Ishikawa (cell line): ENCODE measurements around the gene NACC2.

Experiments
- CEBPB ChIP-seq: IDR thresholded peaks from 2 replicates; pipeline ENCODE4 v1.6.1; 2012
- CREB1 ChIP-seq: IDR thresholded peaks from 2 replicates; pipeline ENCODE4 v1.6.1; 2012; ENCODE audit warnings: low read depth
- EGR1 ChIP-seq: IDR thresholded peaks from 2 replicates; pipeline ENCODE4 v1.6.1; 2012
- FOXM1 ChIP-seq: IDR thresholded peaks from 2 replicates; pipeline ENCODE4 v1.6.1; 2012; ENCODE audit warnings: low read depth, borderline replicate concordance
- MAX ChIP-seq: IDR thresholded peaks from 2 replicates; pipeline ENCODE4 v1.6.1; 2012
- NFIC ChIP-seq: IDR thresholded peaks from 2 replicates; pipeline ENCODE4 v1.6.1; 2012
- RAD21 ChIP-seq: IDR thresholded peaks from 2 replicates; pipeline ENCODE4 v1.6.1; 2012; ENCODE audit warnings: low read depth
- REST ChIP-seq: IDR thresholded peaks from 2 replicates; pipeline ENCODE4 v1.6.1; 2012; ENCODE audit warnings: low read depth, mild to moderate bottlenecking
- TCF12 ChIP-seq: IDR thresholded peaks from 2 replicates; pipeline ENCODE4 v1.6.1; 2012; ENCODE audit warnings: low read depth
- TEAD4 ChIP-seq: IDR thresholded peaks from 2 replicates; pipeline ENCODE4 v1.6.1; 2012
- USF1 ChIP-seq: IDR thresholded peaks from 2 replicates; pipeline ENCODE4 v1.6.1; 2012
- ZBTB7A ChIP-seq: IDR thresholded peaks from 2 replicates; pipeline ENCODE4 v1.6.1; 2012; ENCODE audit warnings: low read depth

NACC2 gene

GRCh38 chr9:136055715-136056545 lies 39.2 kb downstream of the NACC2 start:
- no peak for TF ChIP-seq CREB1
- no peak for TF ChIP-seq TCF12

DNA sequence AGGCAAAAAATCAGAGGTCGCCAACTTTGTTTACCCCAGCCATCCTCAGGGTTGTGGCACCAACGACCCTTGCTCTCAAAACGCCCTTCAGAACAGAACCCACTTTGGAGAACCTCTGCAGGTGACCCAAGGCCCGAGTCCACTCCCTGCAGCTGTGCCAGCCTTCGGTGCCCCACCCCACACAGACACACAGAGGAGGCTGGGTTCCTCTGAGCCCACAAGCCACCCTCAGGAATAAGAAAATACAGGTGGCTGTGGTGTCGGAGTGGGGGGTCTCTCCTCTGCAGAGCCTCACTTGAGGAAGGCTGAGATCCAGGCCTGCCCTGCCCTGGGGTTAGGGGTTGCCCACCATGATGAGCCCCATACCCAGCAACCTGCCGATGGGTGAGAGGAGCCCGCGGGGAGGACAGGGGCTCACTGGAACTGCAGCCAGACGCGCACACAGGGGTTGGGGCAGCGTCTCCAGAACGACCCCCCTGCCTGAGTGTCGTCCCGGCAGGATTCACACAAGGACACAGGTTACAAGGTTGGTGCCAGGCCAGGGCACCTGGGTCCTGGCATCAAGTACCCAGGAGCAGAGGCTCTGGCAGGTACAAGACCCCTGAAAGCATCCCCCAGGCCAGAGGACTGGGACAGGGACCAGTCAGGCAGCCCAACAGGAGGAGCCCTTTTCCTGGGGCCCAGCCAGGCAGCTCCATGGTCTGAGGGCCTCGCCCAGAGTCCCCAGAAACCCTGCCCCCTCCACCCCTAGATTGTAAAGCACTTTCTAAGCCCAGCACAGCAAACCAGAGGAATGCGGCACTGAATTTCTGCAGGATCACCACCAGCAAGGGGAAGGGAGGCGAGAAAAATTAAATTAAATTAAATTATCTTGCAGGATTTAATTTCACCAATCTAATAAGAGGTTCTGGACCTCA lies 40.0 kb downstream of the NACC2 start:
- no peak for TF ChIP-seq TEAD4

GRCh38 chr9:136054146-136054545 lies 40.9 kb downstream of the NACC2 start:
- TF ChIP-seq REST (no peak), CEBPB (no peak), NFIC (no peak), TEAD4 (no peak), USF1 (no peak)

DNA sequence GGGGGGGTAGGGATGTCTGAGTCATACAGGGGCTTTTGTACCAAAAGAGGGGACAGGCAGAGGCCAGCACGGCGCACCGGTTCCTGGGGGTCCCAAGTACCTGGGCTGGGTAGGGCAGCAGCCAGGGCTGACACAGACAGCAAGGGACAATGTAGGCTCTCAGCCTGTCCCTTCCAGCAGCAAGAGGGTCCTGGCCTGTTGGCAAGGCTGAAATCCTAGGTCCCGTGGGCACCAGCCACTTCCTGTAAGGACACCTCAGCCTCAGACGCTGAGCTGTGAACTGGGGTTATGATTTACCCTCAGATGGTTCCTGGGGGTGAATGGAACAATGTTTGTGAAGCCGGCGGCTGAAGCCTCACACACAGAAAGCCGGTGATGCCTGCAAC lies 41.3 kb downstream of the NACC2 start:
- TF ChIP-seq ZBTB7A (no peak; the same call in 1 of the 2 replicates), USF1 (no peak), EGR1 (no peak), FOXM1 (no peak), MAX (no peak), TCF12 (no peak), CEBPB (no peak), NFIC (no peak)

DNA sequence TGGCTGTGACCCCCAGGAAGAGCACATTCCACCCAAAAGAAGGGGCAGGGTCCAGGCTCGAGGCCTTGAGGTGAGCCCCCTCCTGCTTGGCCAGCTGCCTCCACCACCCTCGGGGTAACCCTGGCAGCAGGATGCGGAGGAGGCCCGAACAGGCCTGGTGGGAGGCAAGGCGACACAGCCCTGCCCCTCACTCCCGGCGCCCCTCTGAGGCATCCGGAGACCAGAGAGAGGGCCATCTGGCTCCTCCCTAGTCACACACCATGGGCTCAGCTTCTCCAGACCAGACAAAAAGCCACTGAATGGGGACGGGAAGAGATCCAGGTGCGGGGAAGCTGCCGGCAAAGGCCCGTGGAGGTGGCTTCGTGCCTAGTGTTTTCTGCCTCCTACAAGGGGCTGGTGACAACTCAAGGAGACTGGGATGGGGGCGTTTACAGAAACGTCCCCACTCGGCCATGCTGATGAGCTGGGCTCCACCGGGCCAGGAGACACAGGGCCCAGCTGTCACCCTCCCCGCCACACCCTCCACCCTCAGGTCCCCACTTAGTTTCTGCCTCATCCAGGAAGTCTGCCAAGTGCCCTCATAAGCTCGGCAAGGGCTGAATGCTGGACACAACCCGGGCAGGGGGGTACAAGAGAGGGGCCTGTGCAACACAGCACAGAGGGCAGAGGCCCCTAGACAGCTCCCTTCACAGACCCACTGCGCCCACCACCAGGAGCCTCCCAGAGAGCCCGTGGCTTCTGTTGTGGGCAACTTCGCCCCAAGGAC lies 41.9 kb downstream of the NACC2 start:
- no peak for TF ChIP-seq FOXM1
- TF ChIP-seq NFIC = 0 out of 2 replicates have a peak, but pooled peaks have one; percentile 4

- TF ChIP-seq MAX (peak; percentile 41; the same call in 1 of the 2 replicates), USF1 (no peak), REST (0 out of 2 replicates have a peak, but pooled peaks have one; percentile 9), ZBTB7A (peak; percentile 91), TCF12 (no peak), CEBPB (no peak), RAD21 (no peak)
Measured at GRCh38 chr9:136052472-136052880, 42.6 kb downstream of the NACC2 start.
